ENCODE measurements around the gene APBA1. TPM values are rescaled to one million over a fixed set of nuclear protein-coding genes. Genes with fewer than 3 reads are reported as not detected.
"Not testable (repeated sequence)": the region's sequence is repeated elsewhere in the genome, so short reads cannot be mapped to it uniquely, and the experiment has no call there.

Gene APBA1
- total and polyA plus RNA-seq, 11 donors: 0.61 to 6.2 (median 2.2) TPM

DNA sequence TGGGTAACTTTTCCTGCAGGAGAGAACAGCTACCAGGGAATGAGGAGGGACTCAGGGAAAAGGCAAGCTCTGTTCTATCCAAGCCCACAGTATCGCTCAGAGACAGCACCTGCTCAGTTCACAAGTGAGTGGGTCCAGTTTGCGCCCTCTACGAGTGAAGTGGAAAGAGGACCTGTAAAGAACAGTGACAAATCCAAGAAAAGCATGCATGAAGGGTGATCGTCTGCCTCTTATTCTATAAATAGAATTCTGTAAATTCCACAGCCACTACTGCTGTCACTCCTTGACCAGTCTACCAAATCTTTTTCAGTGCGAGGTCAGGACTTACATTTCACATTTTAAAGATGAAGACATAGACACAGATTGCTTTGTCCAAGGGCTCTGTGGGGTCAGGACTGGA, 229.7 kb downstream of the APBA1 start:
- no peak overlapping the region for H3K4me3 ChIP-seq
- no peak for DNase-seq
- WGBS, 4 donors: 70 to 73% (median 71%) methylated on average over 5 of the region's 5 CpGs
- H3K27me3 ChIP-seq: no peaks in the 10 kb centered on the region
- peaks cover 0 to 4% (median 0%) of the 10 kb centered on the region in 9 donors for H3K36me3 ChIP-seq
- peaks cover 0 to 8% (median 0%) of the 10 kb centered on the region in 12 donors for H3K4me1 ChIP-seq
- ATAC-seq: peak in 1 of 4 donors; percentile 13
- H3K27ac ChIP-seq: no peak overlapping the region
- H3K9me3 ChIP-seq: no peaks in the 10 kb centered on the region
- TF ChIP-seq, protein P1, sequence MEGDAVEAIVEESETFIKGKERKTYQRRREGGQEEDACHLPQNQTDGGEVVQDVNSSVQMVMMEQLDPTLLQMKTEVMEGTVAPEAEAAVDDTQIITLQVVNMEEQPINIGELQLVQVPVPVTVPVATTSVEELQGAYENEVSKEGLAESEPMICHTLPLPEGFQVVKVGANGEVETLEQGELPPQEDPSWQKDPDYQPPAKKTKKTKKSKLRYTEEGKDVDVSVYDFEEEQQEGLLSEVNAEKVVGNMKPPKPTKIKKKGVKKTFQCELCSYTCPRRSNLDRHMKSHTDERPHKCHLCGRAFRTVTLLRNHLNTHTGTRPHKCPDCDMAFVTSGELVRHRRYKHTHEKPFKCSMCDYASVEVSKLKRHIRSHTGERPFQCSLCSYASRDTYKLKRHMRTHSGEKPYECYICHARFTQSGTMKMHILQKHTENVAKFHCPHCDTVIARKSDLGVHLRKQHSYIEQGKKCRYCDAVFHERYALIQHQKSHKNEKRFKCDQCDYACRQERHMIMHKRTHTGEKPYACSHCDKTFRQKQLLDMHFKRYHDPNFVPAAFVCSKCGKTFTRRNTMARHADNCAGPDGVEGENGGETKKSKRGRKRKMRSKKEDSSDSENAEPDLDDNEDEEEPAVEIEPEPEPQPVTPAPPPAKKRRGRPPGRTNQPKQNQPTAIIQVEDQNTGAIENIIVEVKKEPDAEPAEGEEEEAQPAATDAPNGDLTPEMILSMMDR (IDR thresholded peaks at IDR 0.05): no peak
- TF ChIP-seq POLR2A (IDR thresholded peaks at IDR 0.05): no peak
- intact Hi-C loops (cut with DNase I): no loop called here

DNA sequence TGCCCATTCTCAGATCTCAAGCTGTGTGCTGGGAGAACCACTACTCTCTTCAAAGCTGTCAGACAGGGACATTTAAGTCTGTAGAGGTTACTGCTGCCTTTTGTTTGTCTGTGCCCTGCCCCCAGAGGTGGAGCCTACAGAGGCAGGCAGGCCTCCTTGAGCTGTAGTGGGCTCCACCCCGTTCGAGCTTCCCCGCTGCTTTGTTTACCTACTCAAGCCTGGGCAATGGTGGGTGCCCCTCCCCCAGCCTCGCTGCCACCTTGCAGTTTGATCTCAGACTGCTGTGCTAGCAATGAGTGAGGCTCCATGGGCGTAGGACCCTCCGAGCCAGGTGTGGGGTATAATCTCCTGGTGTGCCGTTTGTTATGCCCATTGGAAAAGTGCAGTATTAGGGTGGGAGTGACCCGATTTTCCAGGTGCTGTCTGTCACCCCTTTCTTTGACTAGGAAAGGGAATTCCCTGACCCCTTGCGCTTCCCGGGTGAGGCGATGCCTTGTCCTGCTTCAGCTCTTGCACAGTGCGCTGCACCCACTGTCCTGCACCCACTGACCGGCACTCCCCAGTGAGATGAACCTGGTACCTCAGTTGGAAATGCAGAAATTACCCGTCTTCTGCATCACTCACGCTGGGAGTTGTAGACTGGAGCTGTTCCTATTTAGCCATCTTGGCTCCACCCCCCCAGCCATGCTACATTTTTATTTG, 231.8 kb downstream of the APBA1 start:
- H3K27me3 ChIP-seq; H3K36me3 ChIP-seq; DNase-seq; H3K4me3 ChIP-seq; H3K4me1 ChIP-seq; H3K27ac ChIP-seq; ATAC-seq; intact Hi-C loops (cut with DNase I); H3K9me3 ChIP-seq: not testable (repeated sequence)
- WGBS, 4 donors: 92 to 96% (median 94%) methylated on average over 15 of the region's 15 CpGs

DNA sequence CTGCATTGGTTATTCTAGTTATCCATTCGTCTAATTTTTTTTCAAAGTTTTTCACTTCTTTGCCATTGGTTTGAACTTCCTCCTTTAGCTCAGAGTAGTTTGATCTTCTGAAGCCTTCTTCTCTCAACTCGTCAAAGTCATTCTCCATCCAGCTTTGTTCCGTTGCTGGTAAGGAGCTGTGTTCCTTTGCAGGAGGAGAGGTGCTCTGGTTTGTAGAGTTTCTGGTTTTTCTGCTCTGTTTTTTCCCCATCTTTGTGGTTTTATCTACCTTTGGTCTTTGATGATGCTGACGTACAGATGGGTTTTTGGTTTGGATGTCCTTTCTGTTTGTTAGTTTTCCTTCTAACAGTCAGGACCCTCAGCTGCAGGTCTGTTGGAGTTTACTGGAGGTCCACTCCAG, 232.5 kb downstream of the APBA1 start:
- ATAC-seq; DNase-seq; intact Hi-C loops (cut with DNase I): not testable (repeated sequence)

DNA sequence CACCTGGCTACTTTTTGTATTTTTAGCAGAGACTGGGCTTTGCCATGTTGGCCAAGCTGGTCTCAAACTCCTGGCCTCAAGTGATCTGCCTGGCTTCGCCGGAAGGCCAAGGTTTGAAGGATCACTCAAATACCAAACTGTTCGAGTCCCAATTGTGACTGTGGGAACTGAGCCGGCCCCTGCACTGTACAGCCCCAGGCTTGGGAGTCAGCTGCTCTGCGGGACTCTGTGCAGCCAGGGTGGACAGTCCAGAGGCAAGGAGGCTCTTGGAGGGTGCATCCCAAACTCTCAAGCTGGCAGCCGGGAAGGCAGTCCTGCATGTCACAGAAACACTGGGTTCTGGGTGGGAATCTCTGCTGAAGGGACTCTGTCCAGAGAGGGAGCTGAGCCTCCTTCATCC, 238.2 kb downstream of the APBA1 start:
- H3K27me3 ChIP-seq: no peaks in the 10 kb centered on the region
- WGBS, 4 donors: 91 to 97% (median 96%) methylated on average over 6 of the region's 6 CpGs
- no peak overlapping the region for H3K4me3 ChIP-seq
- no peak for TF ChIP-seq POLR2A (IDR thresholded peaks at IDR 0.05)
- TF ChIP-seq, protein P1 (IDR thresholded peaks at IDR 0.05): no peak
- DNase-seq (no peak), ATAC-seq (no peak)
- no peak overlapping the region for H3K27ac ChIP-seq
- intact Hi-C loops (cut with DNase I): no loop called here
- H3K9me3 ChIP-seq: peaks cover 0 to 12% (median 0%) of the 10 kb centered on the region in 12 donors
- H3K36me3 ChIP-seq: no peaks in the 10 kb centered on the region
- no peaks in the 10 kb centered on the region for H3K4me1 ChIP-seq

More for the DNA sequence above, 232.5 kb downstream of the APBA1 start:
- not testable (repeated sequence) for H3K27me3 ChIP-seq, H3K36me3 ChIP-seq, H3K4me3 ChIP-seq, H3K9me3 ChIP-seq, H3K27ac ChIP-seq, H3K4me1 ChIP-seq
- WGBS, 4 donors: 92 to 96% (median 93%) methylated on average over 4 of the region's 4 CpGs

DNA sequence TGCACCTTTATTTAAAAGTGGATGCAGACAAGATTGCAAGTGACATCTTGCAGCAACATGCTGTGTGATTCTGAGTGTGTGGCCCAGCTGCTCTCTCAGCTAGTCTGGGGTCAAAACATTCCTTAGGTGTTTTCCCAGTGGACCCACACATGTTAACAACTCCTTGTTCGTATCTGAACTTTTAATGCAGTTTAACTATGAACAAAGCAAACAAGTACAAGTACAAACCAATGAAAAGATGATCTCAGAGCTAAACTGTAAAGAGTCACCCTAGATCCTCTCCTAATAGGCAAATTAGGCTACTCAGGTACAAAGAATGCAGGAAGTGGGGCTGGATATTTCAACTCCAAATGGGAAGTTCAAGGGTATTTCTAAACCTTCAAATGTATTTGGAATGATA, 238.8 kb downstream of the APBA1 start:
- peaks cover 0 to 12% (median 0%) of the 10 kb centered on the region in 12 donors for H3K9me3 ChIP-seq
- WGBS, 4 donors: 25 to 80% (median 54%) methylated on average over 1 of the region's 1 CpG
- no peaks in the 10 kb centered on the region for H3K4me1 ChIP-seq
- H3K36me3 ChIP-seq: no peaks in the 10 kb centered on the region
- DNase-seq (no peak), ATAC-seq (no peak)
- no peak overlapping the region for H3K27ac ChIP-seq
- no peak for TF ChIP-seq POLR2A (IDR thresholded peaks at IDR 0.05)
- TF ChIP-seq, protein P1 (IDR thresholded peaks at IDR 0.05): no peak
- H3K27me3 ChIP-seq: no peaks in the 10 kb centered on the region
- no peak overlapping the region for H3K4me3 ChIP-seq
- intact Hi-C loops (cut with DNase I): no loop called here

Data from heart left ventricle (tissue), 16 donors.